WTC11 (cell line): ENCODE data around the gene RASL10A.

Experiments used
- CREB1 ChIP-seq: sonication (generic); formaldehyde crosslinking; IDR thresholded peaks from 2 replicates; pipeline ENCODE4 v1.8.0; 2023; ENCODE audit warnings: mild to moderate bottlenecking, missing genetic modification reagents
- ELF4 ChIP-seq: sonication (generic); formaldehyde crosslinking; IDR thresholded peaks from 2 replicates; pipeline ENCODE4 v1.8.1; 2022; ENCODE audit warnings: low read depth, mild to moderate bottlenecking, moderate library complexity, missing genetic modification reagents
- IRF2 ChIP-seq: sonication (generic); formaldehyde crosslinking; IDR thresholded peaks from 2 replicates; pipeline ENCODE4 v1.8.0; 2022; ENCODE audit warnings: low read depth, missing genetic modification reagents, borderline replicate concordance
- NFATC4 ChIP-seq: fragments of 250-450 bp; sonication (Bioruptor Pico); IDR thresholded peaks from 2 replicates; pipeline ENCODE4 v1.9.0; 2021; ENCODE audit warnings: mild to moderate bottlenecking
- RELA ChIP-seq: sonication (generic); formaldehyde crosslinking; IDR thresholded peaks from 2 replicates; pipeline ENCODE4 v1.8.1; 2022; ENCODE audit warnings: missing genetic modification reagents, mild to moderate bottlenecking, borderline replicate concordance
- TF ChIP-seq, protein P1 (sequence below): sonication (generic); formaldehyde crosslinking; IDR thresholded peaks from 2 replicates; pipeline ENCODE4 v1.8.0; 2022; ENCODE audit warnings: mild to moderate bottlenecking, missing genetic modification reagents
- TF ChIP-seq, protein P2 (sequence below): sonication (generic); formaldehyde crosslinking; IDR thresholded peaks from 2 replicates; pipeline ENCODE4 v1.8.1; 2023; ENCODE audit warnings: mild to moderate bottlenecking, missing genetic modification reagents, moderate library complexity
- TF ChIP-seq, protein P3 (sequence below): fragments of 200-600 bp; IDR thresholded peaks from 2 replicates; pipeline ENCODE4 v1.8.0; 2022; ENCODE audit warnings: antibody characterized with exemption
- TF ChIP-seq, protein P4 (sequence below): sonication (generic); formaldehyde crosslinking; IDR thresholded peaks from 2 replicates; pipeline ENCODE4 v1.8.1; 2023; ENCODE audit warnings: mild to moderate bottlenecking, moderate library complexity, missing genetic modification reagents
- TF ChIP-seq, protein P5 (sequence below): fragments of 250-450 bp; sonication (Bioruptor Pico); IDR thresholded peaks from 2 replicates; pipeline ENCODE4 v1.9.0; 2021; ENCODE audit warnings: mild to moderate bottlenecking, borderline replicate concordance
- TF ChIP-seq, protein P6 (sequence below): sonication (generic); formaldehyde crosslinking; IDR thresholded peaks from 2 replicates; pipeline ENCODE4 v1.8.1; 2022; ENCODE audit warnings: missing genetic modification reagents, borderline replicate concordance
- TF ChIP-seq, protein P7 (sequence below): fragments of 250-450 bp; sonication (Bioruptor Pico); IDR thresholded peaks from 2 replicates; pipeline ENCODE4 v1.8.0; 2021; ENCODE audit warnings: mild to moderate bottlenecking
- TF ChIP-seq, protein P8 (sequence below): sonication (generic); formaldehyde crosslinking; IDR thresholded peaks from 2 replicates; pipeline ENCODE4 v1.8.0; 2023; ENCODE audit warnings: missing genetic modification reagents, mild to moderate bottlenecking, borderline replicate concordance

DNA sequence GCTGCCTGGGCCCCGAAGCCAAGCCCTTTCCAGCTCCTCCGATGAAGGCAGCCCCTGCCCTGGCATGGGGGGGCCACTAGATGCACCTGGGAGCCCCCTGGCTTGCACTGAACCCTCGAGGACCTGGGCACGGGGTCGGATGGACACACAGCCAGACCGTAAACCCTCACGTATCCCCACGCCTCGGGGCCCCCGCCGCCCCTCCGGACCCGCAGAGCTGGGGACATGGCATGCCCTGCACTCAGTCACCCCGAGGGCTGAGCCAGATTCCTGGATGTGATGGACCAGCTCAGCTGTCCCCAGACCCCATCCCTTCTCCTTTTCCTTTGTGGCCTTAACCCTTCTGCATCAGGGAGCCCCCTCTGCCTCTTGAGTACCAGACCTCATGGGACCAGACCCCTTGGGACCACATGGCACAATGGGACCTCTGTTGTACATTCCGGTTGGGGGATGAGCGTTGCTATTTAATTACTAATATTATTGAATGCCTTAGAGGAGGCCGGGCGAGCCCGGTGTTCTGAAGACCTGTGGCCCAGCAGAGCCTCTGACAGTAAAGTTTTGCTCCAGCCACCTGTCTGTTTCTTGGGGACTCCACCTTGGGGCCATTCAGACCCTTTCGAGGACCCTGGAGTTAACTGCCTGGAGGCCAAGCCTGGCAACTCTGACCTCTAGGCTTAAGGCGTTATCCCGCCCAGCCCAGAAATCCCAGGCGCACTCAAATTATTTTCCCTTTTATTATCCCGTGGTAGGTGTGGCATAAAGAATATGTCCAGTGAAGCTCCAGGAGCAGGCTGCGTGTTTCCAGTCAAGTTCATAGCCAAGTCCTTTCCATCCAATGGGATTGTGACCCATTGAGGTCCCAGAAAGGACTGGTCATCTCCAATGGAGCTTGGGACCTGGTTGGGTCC is 3.0 kb downstream of the RASL10A start:
- no peak for TF ChIP-seq CREB1
- TF ChIP-seq, protein P1, sequence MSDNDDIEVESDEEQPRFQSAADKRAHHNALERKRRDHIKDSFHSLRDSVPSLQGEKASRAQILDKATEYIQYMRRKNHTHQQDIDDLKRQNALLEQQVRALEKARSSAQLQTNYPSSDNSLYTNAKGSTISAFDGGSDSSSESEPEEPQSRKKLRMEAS (CRISPR knock-in tag) = no peak
- TF ChIP-seq, protein P2, sequence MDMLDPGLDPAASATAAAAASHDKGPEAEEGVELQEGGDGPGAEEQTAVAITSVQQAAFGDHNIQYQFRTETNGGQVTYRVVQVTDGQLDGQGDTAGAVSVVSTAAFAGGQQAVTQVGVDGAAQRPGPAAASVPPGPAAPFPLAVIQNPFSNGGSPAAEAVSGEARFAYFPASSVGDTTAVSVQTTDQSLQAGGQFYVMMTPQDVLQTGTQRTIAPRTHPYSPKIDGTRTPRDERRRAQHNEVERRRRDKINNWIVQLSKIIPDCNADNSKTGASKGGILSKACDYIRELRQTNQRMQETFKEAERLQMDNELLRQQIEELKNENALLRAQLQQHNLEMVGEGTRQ (CRISPR knock-in tag) = no peak
- no peak for TF ChIP-seq NFATC4 (CRISPR knock-in tag)
- TF ChIP-seq, protein P3, sequence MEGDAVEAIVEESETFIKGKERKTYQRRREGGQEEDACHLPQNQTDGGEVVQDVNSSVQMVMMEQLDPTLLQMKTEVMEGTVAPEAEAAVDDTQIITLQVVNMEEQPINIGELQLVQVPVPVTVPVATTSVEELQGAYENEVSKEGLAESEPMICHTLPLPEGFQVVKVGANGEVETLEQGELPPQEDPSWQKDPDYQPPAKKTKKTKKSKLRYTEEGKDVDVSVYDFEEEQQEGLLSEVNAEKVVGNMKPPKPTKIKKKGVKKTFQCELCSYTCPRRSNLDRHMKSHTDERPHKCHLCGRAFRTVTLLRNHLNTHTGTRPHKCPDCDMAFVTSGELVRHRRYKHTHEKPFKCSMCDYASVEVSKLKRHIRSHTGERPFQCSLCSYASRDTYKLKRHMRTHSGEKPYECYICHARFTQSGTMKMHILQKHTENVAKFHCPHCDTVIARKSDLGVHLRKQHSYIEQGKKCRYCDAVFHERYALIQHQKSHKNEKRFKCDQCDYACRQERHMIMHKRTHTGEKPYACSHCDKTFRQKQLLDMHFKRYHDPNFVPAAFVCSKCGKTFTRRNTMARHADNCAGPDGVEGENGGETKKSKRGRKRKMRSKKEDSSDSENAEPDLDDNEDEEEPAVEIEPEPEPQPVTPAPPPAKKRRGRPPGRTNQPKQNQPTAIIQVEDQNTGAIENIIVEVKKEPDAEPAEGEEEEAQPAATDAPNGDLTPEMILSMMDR = no peak
- no peak for TF ChIP-seq ELF4 (CRISPR knock-in tag)
- TF ChIP-seq, protein P4, sequence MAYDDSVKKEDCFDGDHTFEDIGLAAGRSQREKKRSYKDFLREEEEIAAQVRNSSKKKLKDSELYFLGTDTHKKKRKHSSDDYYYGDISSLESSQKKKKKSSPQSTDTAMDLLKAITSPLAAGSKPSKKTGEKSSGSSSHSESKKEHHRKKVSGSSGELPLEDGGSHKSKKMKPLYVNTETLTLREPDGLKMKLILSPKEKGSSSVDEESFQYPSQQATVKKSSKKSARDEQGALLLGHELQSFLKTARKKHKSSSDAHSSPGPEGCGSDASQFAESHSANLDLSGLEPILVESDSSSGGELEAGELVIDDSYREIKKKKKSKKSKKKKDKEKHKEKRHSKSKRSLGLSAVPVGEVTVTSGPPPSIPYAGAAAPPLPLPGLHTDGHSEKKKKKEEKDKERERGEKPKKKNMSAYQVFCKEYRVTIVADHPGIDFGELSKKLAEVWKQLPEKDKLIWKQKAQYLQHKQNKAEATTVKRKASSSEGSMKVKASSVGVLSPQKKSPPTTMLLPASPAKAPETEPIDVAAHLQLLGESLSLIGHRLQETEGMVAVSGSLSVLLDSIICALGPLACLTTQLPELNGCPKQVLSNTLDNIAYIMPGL = no peak
- no peak for TF ChIP-seq RELA (CRISPR knock-in tag)
- TF ChIP-seq, protein P5, sequence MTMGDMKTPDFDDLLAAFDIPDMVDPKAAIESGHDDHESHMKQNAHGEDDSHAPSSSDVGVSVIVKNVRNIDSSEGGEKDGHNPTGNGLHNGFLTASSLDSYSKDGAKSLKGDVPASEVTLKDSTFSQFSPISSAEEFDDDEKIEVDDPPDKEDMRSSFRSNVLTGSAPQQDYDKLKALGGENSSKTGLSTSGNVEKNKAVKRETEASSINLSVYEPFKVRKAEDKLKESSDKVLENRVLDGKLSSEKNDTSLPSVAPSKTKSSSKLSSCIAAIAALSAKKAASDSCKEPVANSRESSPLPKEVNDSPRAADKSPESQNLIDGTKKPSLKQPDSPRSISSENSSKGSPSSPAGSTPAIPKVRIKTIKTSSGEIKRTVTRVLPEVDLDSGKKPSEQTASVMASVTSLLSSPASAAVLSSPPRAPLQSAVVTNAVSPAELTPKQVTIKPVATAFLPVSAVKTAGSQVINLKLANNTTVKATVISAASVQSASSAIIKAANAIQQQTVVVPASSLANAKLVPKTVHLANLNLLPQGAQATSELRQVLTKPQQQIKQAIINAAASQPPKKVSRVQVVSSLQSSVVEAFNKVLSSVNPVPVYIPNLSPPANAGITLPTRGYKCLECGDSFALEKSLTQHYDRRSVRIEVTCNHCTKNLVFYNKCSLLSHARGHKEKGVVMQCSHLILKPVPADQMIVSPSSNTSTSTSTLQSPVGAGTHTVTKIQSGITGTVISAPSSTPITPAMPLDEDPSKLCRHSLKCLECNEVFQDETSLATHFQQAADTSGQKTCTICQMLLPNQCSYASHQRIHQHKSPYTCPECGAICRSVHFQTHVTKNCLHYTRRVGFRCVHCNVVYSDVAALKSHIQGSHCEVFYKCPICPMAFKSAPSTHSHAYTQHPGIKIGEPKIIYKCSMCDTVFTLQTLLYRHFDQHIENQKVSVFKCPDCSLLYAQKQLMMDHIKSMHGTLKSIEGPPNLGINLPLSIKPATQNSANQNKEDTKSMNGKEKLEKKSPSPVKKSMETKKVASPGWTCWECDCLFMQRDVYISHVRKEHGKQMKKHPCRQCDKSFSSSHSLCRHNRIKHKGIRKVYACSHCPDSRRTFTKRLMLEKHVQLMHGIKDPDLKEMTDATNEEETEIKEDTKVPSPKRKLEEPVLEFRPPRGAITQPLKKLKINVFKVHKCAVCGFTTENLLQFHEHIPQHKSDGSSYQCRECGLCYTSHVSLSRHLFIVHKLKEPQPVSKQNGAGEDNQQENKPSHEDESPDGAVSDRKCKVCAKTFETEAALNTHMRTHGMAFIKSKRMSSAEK (CRISPR knock-in tag) = no peak
- TF ChIP-seq, protein P6, sequence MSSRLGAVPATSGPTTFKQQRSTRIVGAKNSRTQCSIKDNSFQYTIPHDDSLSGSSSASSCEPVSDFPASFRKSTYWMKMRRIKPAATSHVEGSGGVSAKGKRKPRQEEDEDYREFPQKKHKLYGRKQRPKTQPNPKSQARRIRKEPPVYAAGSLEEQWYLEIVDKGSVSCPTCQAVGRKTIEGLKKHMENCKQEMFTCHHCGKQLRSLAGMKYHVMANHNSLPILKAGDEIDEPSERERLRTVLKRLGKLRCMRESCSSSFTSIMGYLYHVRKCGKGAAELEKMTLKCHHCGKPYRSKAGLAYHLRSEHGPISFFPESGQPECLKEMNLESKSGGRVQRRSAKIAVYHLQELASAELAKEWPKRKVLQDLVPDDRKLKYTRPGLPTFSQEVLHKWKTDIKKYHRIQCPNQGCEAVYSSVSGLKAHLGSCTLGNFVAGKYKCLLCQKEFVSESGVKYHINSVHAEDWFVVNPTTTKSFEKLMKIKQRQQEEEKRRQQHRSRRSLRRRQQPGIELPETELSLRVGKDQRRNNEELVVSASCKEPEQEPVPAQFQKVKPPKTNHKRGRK = no peak
- TF ChIP-seq, protein P7, sequence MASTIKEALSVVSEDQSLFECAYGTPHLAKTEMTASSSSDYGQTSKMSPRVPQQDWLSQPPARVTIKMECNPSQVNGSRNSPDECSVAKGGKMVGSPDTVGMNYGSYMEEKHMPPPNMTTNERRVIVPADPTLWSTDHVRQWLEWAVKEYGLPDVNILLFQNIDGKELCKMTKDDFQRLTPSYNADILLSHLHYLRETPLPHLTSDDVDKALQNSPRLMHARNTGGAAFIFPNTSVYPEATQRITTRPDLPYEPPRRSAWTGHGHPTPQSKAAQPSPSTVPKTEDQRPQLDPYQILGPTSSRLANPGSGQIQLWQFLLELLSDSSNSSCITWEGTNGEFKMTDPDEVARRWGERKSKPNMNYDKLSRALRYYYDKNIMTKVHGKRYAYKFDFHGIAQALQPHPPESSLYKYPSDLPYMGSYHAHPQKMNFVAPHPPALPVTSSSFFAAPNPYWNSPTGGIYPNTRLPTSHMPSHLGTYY (CRISPR knock-in tag) = no peak
- TF ChIP-seq, protein P8, sequence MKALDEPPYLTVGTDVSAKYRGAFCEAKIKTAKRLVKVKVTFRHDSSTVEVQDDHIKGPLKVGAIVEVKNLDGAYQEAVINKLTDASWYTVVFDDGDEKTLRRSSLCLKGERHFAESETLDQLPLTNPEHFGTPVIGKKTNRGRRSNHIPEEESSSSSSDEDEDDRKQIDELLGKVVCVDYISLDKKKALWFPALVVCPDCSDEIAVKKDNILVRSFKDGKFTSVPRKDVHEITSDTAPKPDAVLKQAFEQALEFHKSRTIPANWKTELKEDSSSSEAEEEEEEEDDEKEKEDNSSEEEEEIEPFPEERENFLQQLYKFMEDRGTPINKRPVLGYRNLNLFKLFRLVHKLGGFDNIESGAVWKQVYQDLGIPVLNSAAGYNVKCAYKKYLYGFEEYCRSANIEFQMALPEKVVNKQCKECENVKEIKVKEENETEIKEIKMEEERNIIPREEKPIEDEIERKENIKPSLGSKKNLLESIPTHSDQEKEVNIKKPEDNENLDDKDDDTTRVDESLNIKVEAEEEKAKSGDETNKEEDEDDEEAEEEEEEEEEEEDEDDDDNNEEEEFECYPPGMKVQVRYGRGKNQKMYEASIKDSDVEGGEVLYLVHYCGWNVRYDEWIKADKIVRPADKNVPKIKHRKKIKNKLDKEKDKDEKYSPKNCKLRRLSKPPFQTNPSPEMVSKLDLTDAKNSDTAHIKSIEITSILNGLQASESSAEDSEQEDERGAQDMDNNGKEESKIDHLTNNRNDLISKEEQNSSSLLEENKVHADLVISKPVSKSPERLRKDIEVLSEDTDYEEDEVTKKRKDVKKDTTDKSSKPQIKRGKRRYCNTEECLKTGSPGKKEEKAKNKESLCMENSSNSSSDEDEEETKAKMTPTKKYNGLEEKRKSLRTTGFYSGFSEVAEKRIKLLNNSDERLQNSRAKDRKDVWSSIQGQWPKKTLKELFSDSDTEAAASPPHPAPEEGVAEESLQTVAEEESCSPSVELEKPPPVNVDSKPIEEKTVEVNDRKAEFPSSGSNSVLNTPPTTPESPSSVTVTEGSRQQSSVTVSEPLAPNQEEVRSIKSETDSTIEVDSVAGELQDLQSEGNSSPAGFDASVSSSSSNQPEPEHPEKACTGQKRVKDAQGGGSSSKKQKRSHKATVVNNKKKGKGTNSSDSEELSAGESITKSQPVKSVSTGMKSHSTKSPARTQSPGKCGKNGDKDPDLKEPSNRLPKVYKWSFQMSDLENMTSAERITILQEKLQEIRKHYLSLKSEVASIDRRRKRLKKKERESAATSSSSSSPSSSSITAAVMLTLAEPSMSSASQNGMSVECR (CRISPR knock-in tag) = no peak
- no peak for TF ChIP-seq IRF2 (CRISPR knock-in tag)
